ENCODE results near the gene PAQR4.

Gene PAQR4

GRCh38 chr16:3007957-3008689 lies 39.0 kb downstream of the PAQR4 start:
- no peak for DNase-seq

GRCh38 chr16:3008690-3009037 lies 39.5 kb downstream of the PAQR4 start:
- no peak for DNase-seq

- DNase-seq: no peak
Observed at GRCh38 chr16:3009568-3010390, 40.6 kb downstream of the PAQR4 start.

GRCh38 chr16:3010510-3010909 lies 41.4 kb downstream of the PAQR4 start:
- DNase-seq: no peak

GRCh38 chr16:3012246-3012645 lies 43.1 kb downstream of the PAQR4 start:
- DNase-seq: no peak

GRCh38 chr16:3012828-3013420 lies 43.8 kb downstream of the PAQR4 start, which contains the start of gene CLDN9:
Gene CLDN9 (plus strand): TSS chr16:3012923. CDS start chr16:3013363, 440 bp downstream.
- no peak for DNase-seq

GRCh38 chr16:3013491-3013951 lies 44.4 kb downstream of the PAQR4 start:
- no peak for DNase-seq

- DNase-seq: no peak
Observed at GRCh38 chr16:3013998-3014690, 45.0 kb downstream of the PAQR4 start.

GRCh38 chr16:3014971-3015370 lies 45.8 kb downstream of the PAQR4 start:
- DNase-seq: no peak

GRCh38 chr16:3015865-3016521 lies 46.8 kb downstream of the PAQR4 start:
- no peak for DNase-seq

GRCh38 chr16:3017344-3017743 lies 48.2 kb downstream of the PAQR4 start:
- no peak for DNase-seq

- peak in 1 of 2 experiments; percentile 42 for DNase-seq
Observed at GRCh38 chr16:3017794-3018506, 48.8 kb downstream of the PAQR4 start, which contains the start of gene CLDN6. Gene CLDN6 (minus strand): TSS chr16:3018183. CDS start chr16:3016021, 2,162 bp downstream.

- DNase-seq: no peak
Observed at GRCh38 chr16:3019594-3020246, 50.6 kb downstream of the PAQR4 start.

GRCh38 chr16:3020247-3020603 lies 51.1 kb downstream of the PAQR4 start, which contains the start of gene TNFRSF12A:
Gene TNFRSF12A (plus strand): TSS chr16:3020368. CDS start chr16:3020398, 30 bp downstream.
- DNase-seq: peak; percentile 63 to 82

- DNase-seq: peak in 1 of 2 experiments; percentile 60
Observed at GRCh38 chr16:3020604-3021448, 51.7 kb downstream of the PAQR4 start.

GRCh38 chr16:3021449-3022207 lies 52.5 kb downstream of the PAQR4 start:
- DNase-seq: peak; percentile 69 to 71

- DNase-seq: no peak
Observed at GRCh38 chr16:3022208-3022683, 53.1 kb downstream of the PAQR4 start.

GRCh38 chr16:3022684-3023414 lies 53.7 kb downstream of the PAQR4 start:
- DNase-seq: no peak
